RWPE2 (cell line): ENCODE results near the gene RAB6C.
A peak's percentile ranks its signal among the peaks of the same experiment; 100 is the strongest.
"Not testable (repeated sequence)": the region's sequence is repeated elsewhere in the genome, so short reads cannot be mapped to it uniquely, and the experiment has no call there.

Experiments
- ATAC-seq: fragments of 200-7000 bp; cut with Tn5 transposase; 3 replicates; pipeline ENCODE4 v1.9.1; 2021; ENCODE audit warnings: low read depth
- DNase-seq: peaks from one replicate; pipeline ENCODE4 v3.0.0-alpha.2; 2020; ENCODE audit warnings: low spot score
- H3K27ac ChIP-seq: fragments of 450-650 bp; 2 replicates; pipeline ENCODE4 v1.5.1; 2017; ENCODE audit warnings: mild to moderate bottlenecking; ENCODE audit not compliant: poor library complexity, severe bottlenecking
- H3K27me3 ChIP-seq: fragments of 250-450 bp; sonication (Bioruptor Pico); 2 replicates; pipeline ENCODE4 v1.5.1; 2021; ENCODE audit warnings: mild to moderate bottlenecking, moderate library complexity; ENCODE audit not compliant: insufficient read depth, poor library complexity, severe bottlenecking
- H3K36me3 ChIP-seq: fragments of 250-450 bp; sonication (Bioruptor Pico); 2 replicates; pipeline ENCODE4 v1.5.1; 2020; ENCODE audit warnings: low read depth, mild to moderate bottlenecking, moderate library complexity
- H3K4me1 ChIP-seq: fragments of 250-450 bp; sonication (Bioruptor Pico); 2 replicates; pipeline ENCODE4 v1.5.1; 2021; ENCODE audit warnings: mild to moderate bottlenecking, moderate library complexity; ENCODE audit not compliant: insufficient read depth, poor library complexity, severe bottlenecking
- H3K4me3 ChIP-seq: fragments of 250-450 bp; sonication (Bioruptor Pico); 2 replicates; pipeline ENCODE4 v1.5.1; 2021; ENCODE audit warnings: mild to moderate bottlenecking, moderate library complexity; ENCODE audit not compliant: severe bottlenecking
- H3K9me3 ChIP-seq: fragments of 250-450 bp; sonication (Bioruptor Pico); 2 replicates; pipeline ENCODE4 v1.5.1; 2021; ENCODE audit warnings: mild to moderate bottlenecking, moderate library complexity; ENCODE audit not compliant: severe bottlenecking
- CTCF ChIP-seq: fragments of 450-650 bp; IDR thresholded peaks from one replicate; pipeline ENCODE4 v1.5.1; 2017; ENCODE audit warnings: mild to moderate bottlenecking, moderate library complexity; ENCODE audit not compliant: poor library complexity, severe bottlenecking

RAB6C gene

GRCh38 chr2:129996657-129997237, 17.3 kb downstream of the RAB6C start:
- ATAC-seq, H3K36me3 ChIP-seq, DNase-seq, H3K4me3 ChIP-seq, H3K27ac ChIP-seq, H3K4me1 ChIP-seq, H3K9me3 ChIP-seq: not testable (repeated sequence)
- H3K27me3 ChIP-seq = peaks cover 11% of the 10 kb centered on the region

GRCh38 chr2:129998771-129999170, 19.3 kb downstream of the RAB6C start:
- not testable (repeated sequence) for H3K36me3 ChIP-seq, H3K27ac ChIP-seq, H3K27me3 ChIP-seq, H3K4me3 ChIP-seq, DNase-seq, H3K4me1 ChIP-seq, ATAC-seq, H3K9me3 ChIP-seq

GRCh38 chr2:130005862-130006261, 26.4 kb downstream of the RAB6C start:
- not testable (repeated sequence) for H3K4me1 ChIP-seq, H3K4me3 ChIP-seq
- peak; percentile 31; the same call in 1 of the 3 replicates for ATAC-seq

DNA sequence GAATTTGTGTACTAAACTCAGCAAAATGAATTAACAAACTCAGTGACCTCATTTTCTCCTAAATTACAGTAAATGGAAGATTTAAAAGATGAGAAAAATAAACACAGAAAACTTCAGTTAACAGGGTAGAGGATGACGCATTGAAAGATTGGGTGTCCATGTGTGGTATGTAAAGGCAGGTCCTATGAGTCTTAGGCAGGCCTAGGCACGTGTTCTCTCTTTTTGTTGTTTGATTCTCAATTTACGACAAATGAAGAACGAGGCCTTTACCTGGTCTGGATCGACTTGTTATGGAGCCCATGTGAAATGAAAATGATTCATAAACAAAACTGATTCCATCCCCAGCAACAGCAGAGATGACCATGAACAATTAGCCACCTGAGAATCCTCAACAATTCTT, 37.2 kb downstream of the RAB6C start:
- not testable (repeated sequence) for ATAC-seq, H3K9me3 ChIP-seq, H3K27me3 ChIP-seq, H3K36me3 ChIP-seq, H3K4me3 ChIP-seq, H3K4me1 ChIP-seq, DNase-seq, H3K27ac ChIP-seq

More at GRCh38 chr2:130005862-130006261, 26.4 kb downstream of the RAB6C start:
- H3K9me3 ChIP-seq, H3K36me3 ChIP-seq, H3K27ac ChIP-seq, DNase-seq: not testable (repeated sequence)
- peaks cover 18% of the 10 kb centered on the region for H3K27me3 ChIP-seq

GRCh38 chr2:130019402-130019801, 39.9 kb downstream of the RAB6C start:
- ATAC-seq (no peak), DNase-seq (no peak)
- Histone ChIP-seq H3K9me3 (no peaks in the 10 kb centered on the region), H3K4me3 (no peak overlapping the region), H3K27ac (no peak overlapping the region), H3K36me3 (no peaks in the 10 kb centered on the region), H3K27me3 (no peaks in the 10 kb centered on the region), H3K4me1 (no peaks in the 10 kb centered on the region)
- TF ChIP-seq CTCF = no peak

- H3K27me3 ChIP-seq, H3K9me3 ChIP-seq, DNase-seq, H3K4me1 ChIP-seq, ATAC-seq, H3K27ac ChIP-seq, H3K4me3 ChIP-seq, H3K36me3 ChIP-seq: not testable (repeated sequence)
Measured at GRCh38 chr2:130020069-130020468, 40.6 kb downstream of the RAB6C start.

DNA sequence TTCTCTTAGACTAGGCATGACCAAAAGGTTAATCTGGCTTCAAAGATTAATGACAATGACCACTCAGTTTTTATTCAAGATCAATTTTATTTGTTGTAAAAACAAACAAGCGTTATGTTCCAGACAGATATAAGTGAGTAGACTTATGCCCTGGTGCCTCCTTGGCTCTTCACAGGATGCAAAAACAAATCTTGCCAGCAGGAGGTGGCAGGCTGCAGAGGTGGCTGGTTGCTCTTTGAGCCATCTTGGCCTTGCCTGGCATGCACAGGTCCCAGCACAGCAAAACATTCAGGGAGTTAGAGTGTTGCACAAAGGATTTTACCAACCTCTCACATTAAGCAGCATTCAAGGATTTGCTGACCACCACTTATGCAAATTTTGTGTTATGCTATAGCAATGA, 46.5 kb downstream of the RAB6C start:
- H3K4me3 ChIP-seq, DNase-seq, H3K9me3 ChIP-seq, ATAC-seq, H3K27me3 ChIP-seq, H3K4me1 ChIP-seq, H3K36me3 ChIP-seq, H3K27ac ChIP-seq: not testable (repeated sequence)
